IMR-90 (cell line): ENCODE results near the gene EPHA2.

Experiments used
- CEBPB ChIP-seq: IDR thresholded peaks from 2 replicates; pipeline ENCODE4 v1.6.1; 2012; ENCODE audit warnings: low read depth, low read length, improper control_type of control experiment
- CTCF ChIP-seq: conservative IDR thresholded peaks from 2 replicates; pipeline ENCODE4 v1.5.1; 2012; ENCODE audit warnings: mild to moderate bottlenecking, low read depth, low read length, improper control_type of control experiment
- MAFK ChIP-seq: IDR thresholded peaks from 2 replicates; pipeline ENCODE4 v1.6.1; 2012; ENCODE audit warnings: low read depth, low read length, improper control_type of control experiment
- MXI1 ChIP-seq: IDR thresholded peaks from 2 replicates; pipeline ENCODE4 v1.6.1; 2012; ENCODE audit warnings: low read depth, mild to moderate bottlenecking, low read length, moderate library complexity, borderline replicate concordance
- RAD21 ChIP-seq: IDR thresholded peaks from 2 replicates; pipeline ENCODE4 v1.6.1; 2012; ENCODE audit warnings: low read length, improper control_type of control experiment
- RCOR1 ChIP-seq: IDR thresholded peaks from 2 replicates; pipeline ENCODE4 v1.6.1; 2012; ENCODE audit warnings: mild to moderate bottlenecking, low read length, improper control_type of control experiment; ENCODE audit not compliant: insufficient replicate concordance
- RFX5 ChIP-seq: IDR thresholded peaks from 2 replicates; pipeline ENCODE4 v1.8.0; 2012; ENCODE audit warnings: low read depth, mild to moderate bottlenecking, low read length, moderate library complexity
- SMC3 ChIP-seq: fragments of 150-350 bp; IDR thresholded peaks from 2 replicates; pipeline ENCODE4 v1.6.1; 2016; ENCODE audit warnings: low read depth, mild to moderate bottlenecking, antibody characterized with exemption, low read length, moderate library complexity
- USF2 ChIP-seq: fragments of 150-350 bp; IDR thresholded peaks from 2 replicates; pipeline ENCODE4 v1.6.1; 2017; ENCODE audit warnings: mild to moderate bottlenecking, antibody characterized with exemption, low read length, low read depth

GRCh38 chr1:16195518-16195905 is 39.6 kb upstream of the EPHA2 start:
- TF ChIP-seq SMC3 (no peak), MXI1 (no peak), USF2 (no peak), CTCF (no peak), MAFK (no peak), RAD21 (no peak), RCOR1 (no peak), RFX5 (no peak), CEBPB (no peak)
